Natural killer cell (primary cell): ENCODE data around the gene PLXNA2. TPM values are rescaled to one million over a fixed set of nuclear protein-coding genes. Genes with fewer than 3 reads are reported as not detected.

Source experiments
- ATAC-seq, 3 donors: fragments of 150-1000 bp in 2 of 3; fragments of 200-7000 bp in 1 of 3; cut with Tn5 transposase; 1 replicate in 1 of 3; 2 replicates in 2 of 3; pipeline ENCODE4 v1.10.0; 2021; ENCODE audit warnings: mild to moderate bottlenecking in 2 of 3, moderate library complexity in 2 of 3
- DNase-seq, 2 donors: peaks; one replicate each; pipeline versions ENCODE4 v3.0.0 to v3.0.0-alpha.2; 2013 to 2021; ENCODE audit warnings: mixed read lengths in 1 of 2
- H3K27ac ChIP-seq: one replicate; pipeline ENCODE4 v1.5.1; 2013; ENCODE audit warnings: mild to moderate bottlenecking, low read length
- H3K27me3 ChIP-seq: one replicate; pipeline ENCODE4 v1.6.1; 2013; ENCODE audit warnings: low read length; ENCODE audit not compliant: control insufficient read depth, insufficient read depth
- H3K36me3 ChIP-seq: one replicate; pipeline ENCODE4 v1.6.1; 2013; ENCODE audit warnings: low read length; ENCODE audit not compliant: control insufficient read depth, insufficient read depth
- H3K4me1 ChIP-seq: one replicate; pipeline ENCODE4 v1.6.1; 2013; ENCODE audit warnings: low read length; ENCODE audit not compliant: control insufficient read depth, insufficient read depth
- H3K4me3 ChIP-seq: one replicate; pipeline ENCODE4 v1.5.1; 2013; ENCODE audit warnings: low read length
- H3K9me3 ChIP-seq: one replicate; pipeline ENCODE4 v1.6.1; 2013; ENCODE audit warnings: low read length; ENCODE audit not compliant: control insufficient read depth, insufficient read depth
- H3K27ac Mint-ChIP-seq, 2 donors: one replicate each; pipeline ENCODE4 v1.8.0; 2022; ENCODE audit warnings: mild to moderate bottlenecking in 2 of 2, mixed read lengths in 2 of 2, moderate library complexity in 1 of 2
- H3K27me3 Mint-ChIP-seq, 2 donors: one replicate each; pipeline ENCODE4 v1.8.0; 2022; ENCODE audit warnings: low read depth in 2 of 2, mixed read lengths in 2 of 2
- H3K36me3 Mint-ChIP-seq: one replicate; pipeline ENCODE4 v1.8.0; 2022; ENCODE audit warnings: mixed read lengths
- H3K4me1 Mint-ChIP-seq, 2 donors: one replicate each; pipeline ENCODE4 v1.8.0; 2022; ENCODE audit warnings: mixed read lengths in 2 of 2
- H3K4me3 Mint-ChIP-seq: one replicate; pipeline ENCODE4 v1.8.0; 2022; ENCODE audit warnings: mild to moderate bottlenecking, moderate library complexity, mixed read lengths
- H3K9me3 Mint-ChIP-seq, 2 donors: one replicate each; pipeline ENCODE4 v1.8.0; 2022; ENCODE audit warnings: mixed read lengths in 2 of 2
- WGBS: methylation state at CpG from one replicate; pipeline ENCODE4 v1.1.7; 2013; ENCODE audit warnings: missing lambda C conversion rate; ENCODE audit not compliant: insufficient coverage; 5-methylcytosine and 5-hydroxymethylcytosine counted together
- intact Hi-C: fragments of 100-400 bp; cut with micrococcal nuclease; formaldehyde crosslinking; loops from one replicate; pipeline ENCODE4 v1.14.2; 2022
- total RNA-seq, 4 donors: library from RNA; stranded (reverse); fragments of 120-200 nt in 1 of 4; gene quantifications; one replicate each; pipeline versions ENCODE4 v1.2.3 to v1.2.4, GENCODE V29; 2013 to 2022
- TF ChIP-seq, protein P1 (sequence below): fragments of 200-600 bp; IDR thresholded peaks from one replicate; pipeline ENCODE4 v1.8.0; 2022; ENCODE audit warnings: antibody characterized with exemption

PLXNA2 gene
- total RNA-seq, 3 donors from 2014 or later (not counting 1 experiment from before 2014, with no cell fraction given) = 2.8 to 8.4 (median 2.8) TPM

DNA sequence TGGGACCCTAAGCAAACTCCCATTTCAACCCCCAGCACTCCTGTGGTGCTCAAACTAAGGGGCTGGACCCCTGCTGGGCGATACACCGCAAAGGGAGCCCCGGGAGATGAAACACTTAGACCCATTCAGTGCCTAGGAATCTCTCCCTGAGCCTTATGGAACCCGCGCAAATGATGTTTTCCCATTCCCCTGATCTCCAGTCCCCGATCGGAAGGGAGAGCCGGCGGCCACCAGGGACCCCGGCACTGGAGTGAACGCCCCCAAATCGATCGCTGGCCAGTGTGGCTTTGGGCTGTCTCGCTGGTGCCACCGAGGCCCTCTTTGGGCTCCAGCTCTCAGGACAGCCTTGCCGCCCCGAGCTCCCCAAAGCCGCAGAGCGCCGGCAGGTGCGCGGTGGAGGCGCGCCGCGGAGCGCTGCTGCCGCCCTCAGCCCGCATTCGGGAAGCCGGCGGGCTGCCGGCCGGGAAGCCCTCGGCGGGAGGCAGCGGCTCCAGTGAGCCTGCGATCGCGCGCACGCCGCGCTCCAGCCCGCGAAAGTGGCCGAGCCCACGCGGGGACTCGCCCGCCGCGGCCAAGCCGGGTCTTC, 1.1 kb downstream of the PLXNA2 start:
- Mint-ChIP-seq H3K27me3 (peaks cover 29 to 31% of the 10 kb centered on the region in 2 donors), H3K4me3 (peak overlapping the region; percentile 81), H3K4me1 (peaks cover 10 to 33% of the 10 kb centered on the region in 2 donors), H3K9me3 (no peaks in the 10 kb centered on the region), H3K27ac (no peak overlapping the region), H3K36me3 (no peaks in the 10 kb centered on the region)
- H3K36me3 ChIP-seq = no peaks in the 10 kb centered on the region
- peaks cover 18% of the 10 kb centered on the region for H3K4me1 ChIP-seq
- ATAC-seq (peak in 1 of 3 donors; percentile 2), DNase-seq (peak; percentile 19 to 48)
- H3K9me3 ChIP-seq = no peaks in the 10 kb centered on the region
- 4% methylated on average over 54 of the region's 54 CpGs for WGBS
- TF ChIP-seq, protein P1, sequence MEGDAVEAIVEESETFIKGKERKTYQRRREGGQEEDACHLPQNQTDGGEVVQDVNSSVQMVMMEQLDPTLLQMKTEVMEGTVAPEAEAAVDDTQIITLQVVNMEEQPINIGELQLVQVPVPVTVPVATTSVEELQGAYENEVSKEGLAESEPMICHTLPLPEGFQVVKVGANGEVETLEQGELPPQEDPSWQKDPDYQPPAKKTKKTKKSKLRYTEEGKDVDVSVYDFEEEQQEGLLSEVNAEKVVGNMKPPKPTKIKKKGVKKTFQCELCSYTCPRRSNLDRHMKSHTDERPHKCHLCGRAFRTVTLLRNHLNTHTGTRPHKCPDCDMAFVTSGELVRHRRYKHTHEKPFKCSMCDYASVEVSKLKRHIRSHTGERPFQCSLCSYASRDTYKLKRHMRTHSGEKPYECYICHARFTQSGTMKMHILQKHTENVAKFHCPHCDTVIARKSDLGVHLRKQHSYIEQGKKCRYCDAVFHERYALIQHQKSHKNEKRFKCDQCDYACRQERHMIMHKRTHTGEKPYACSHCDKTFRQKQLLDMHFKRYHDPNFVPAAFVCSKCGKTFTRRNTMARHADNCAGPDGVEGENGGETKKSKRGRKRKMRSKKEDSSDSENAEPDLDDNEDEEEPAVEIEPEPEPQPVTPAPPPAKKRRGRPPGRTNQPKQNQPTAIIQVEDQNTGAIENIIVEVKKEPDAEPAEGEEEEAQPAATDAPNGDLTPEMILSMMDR = no peak
- H3K4me3 ChIP-seq = no peak overlapping the region
- H3K27me3 ChIP-seq = peaks cover 21% of the 10 kb centered on the region
- intact Hi-C loops = no loop called here
- H3K27ac ChIP-seq = no peak overlapping the region

DNA sequence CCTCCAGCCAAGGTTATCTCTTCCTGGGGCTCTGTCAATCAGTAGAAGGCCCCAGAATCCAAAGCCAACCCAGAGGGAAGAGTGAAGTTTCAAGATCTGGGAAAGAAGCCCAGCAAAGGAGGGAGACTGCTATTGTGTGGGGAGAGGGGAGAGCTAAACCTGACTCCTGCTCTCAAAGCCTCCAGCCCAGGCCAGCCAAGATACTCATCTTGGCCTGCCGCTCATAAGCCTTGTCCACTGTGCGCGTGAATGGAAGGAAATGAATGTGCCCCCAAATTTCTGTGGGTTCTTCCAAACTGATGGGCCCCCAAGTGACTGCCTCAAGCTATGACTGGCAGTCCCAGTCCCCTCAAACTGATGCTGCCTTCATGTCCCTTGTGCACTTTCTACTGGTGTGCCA, 2.0 kb downstream of the PLXNA2 start:
- WGBS = 97% methylated on average over 3 of the region's 3 CpGs
- intact Hi-C loops = no loop called here
- Mint-ChIP-seq H3K27ac (no peak overlapping the region), H3K4me3 (peak overlapping the region; percentile 81), H3K9me3 (no peaks in the 10 kb centered on the region), H3K36me3 (no peaks in the 10 kb centered on the region), H3K4me1 (peaks cover 10 to 33% of the 10 kb centered on the region in 2 donors), H3K27me3 (peaks cover 35 to 40% of the 10 kb centered on the region in 2 donors)
- Histone ChIP-seq H3K4me3 (no peak overlapping the region), H3K36me3 (no peaks in the 10 kb centered on the region), H3K27ac (no peak overlapping the region), H3K4me1 (peaks cover 18% of the 10 kb centered on the region), H3K9me3 (no peaks in the 10 kb centered on the region), H3K27me3 (peaks cover 24% of the 10 kb centered on the region)
- ATAC-seq (no peak), DNase-seq (no peak)
- TF ChIP-seq, protein P1 = no peak

DNA sequence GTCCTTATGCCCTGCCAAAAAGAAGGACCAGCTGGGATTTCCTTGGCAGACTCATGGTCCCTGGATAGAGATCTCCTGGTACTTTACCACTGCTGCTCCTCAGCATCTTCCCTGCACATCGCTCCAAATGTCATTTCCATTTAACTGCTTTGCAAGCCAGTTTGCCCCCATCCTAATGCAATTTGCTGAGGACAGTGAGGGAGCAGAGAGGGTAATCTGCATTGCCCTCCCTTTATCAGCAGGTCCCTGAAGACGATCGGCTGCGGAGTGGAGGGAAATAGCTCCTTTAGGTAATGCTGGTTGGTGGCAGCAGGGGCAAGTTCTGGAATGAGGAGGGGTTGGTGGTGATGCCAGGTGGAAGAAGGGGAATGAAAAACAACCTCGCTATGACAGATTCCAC, 2.7 kb downstream of the PLXNA2 start:
- Mint-ChIP-seq H3K27me3 (peaks cover 39 to 46% of the 10 kb centered on the region in 2 donors), H3K9me3 (no peaks in the 10 kb centered on the region)

More for the DNA sequence above, 2.7 kb downstream of the PLXNA2 start:
- Histone ChIP-seq H3K4me1 (peaks cover 21% of the 10 kb centered on the region), H3K36me3 (no peaks in the 10 kb centered on the region), H3K27ac (no peak overlapping the region), H3K27me3 (peaks cover 28% of the 10 kb centered on the region), H3K9me3 (no peaks in the 10 kb centered on the region), H3K4me3 (no peak overlapping the region)
- TF ChIP-seq, protein P1 = no peak
- H3K36me3 Mint-ChIP-seq = no peaks in the 10 kb centered on the region
- 93% methylated on average over 4 of the region's 5 CpGs for WGBS
- no peak for DNase-seq
- no peak for ATAC-seq
- H3K4me1 Mint-ChIP-seq = peaks cover 17 to 37% of the 10 kb centered on the region in 2 donors
- no peak overlapping the region for H3K4me3 Mint-ChIP-seq
- intact Hi-C loops = no loop called here
- no peak overlapping the region for H3K27ac Mint-ChIP-seq
